ENCODE measurements around the gene ADCY1. TPM values are rescaled to one million over a fixed set of nuclear protein-coding genes. Genes with fewer than 3 reads are reported as not detected.

Gene ADCY1
- total RNA-seq, 2 experiments from 2014 or later: 0.03 TPM; not detected in 1

- no peak for ATAC-seq (ENCODE audit: poor library complexity)
- no peaks in the 10 kb centered on the region for H3K4me1 ChIP-seq (ENCODE audit: insufficient read depth, low read length)
- H3K4me3 ChIP-seq (ENCODE audit: low read length): no peak overlapping the region
- Mint-ChIP-seq H3K9me3 (no peaks in the 10 kb centered on the region), H3K4me3 (no peak overlapping the region), H3K4me1 (ENCODE audit: low read depth) (no peaks in the 10 kb centered on the region), H3K27ac (no peak overlapping the region), H3K27me3 (peaks cover 21% of the 10 kb centered on the region), H3K36me3 (ENCODE audit: low read depth) (no peaks in the 10 kb centered on the region)
- POLR2A ChIA-PET: no interaction called here
- no peaks in the 10 kb centered on the region for H3K27me3 ChIP-seq (ENCODE audit: control insufficient read depth in 1 of 2, insufficient read depth in 2 of 2, low read length in 2 of 2)
- no peak overlapping the region for H3K27ac ChIP-seq (ENCODE audit: low read depth in 1 of 2, low read length in 2 of 2)
- no peak for TF ChIP-seq CTCF (IDR thresholded peaks at IDR 0.05)
- H3K9me3 ChIP-seq (ENCODE audit: control insufficient read depth in 1 of 2, insufficient read depth in 1 of 2, low read length in 2 of 2): peaks cover 0 to 4% of the 10 kb centered on the region in 2 experiments
- H3K36me3 ChIP-seq (ENCODE audit: insufficient read depth, low read length): no peaks in the 10 kb centered on the region
- DNase-seq: no peak
- intact Hi-C loops (cut with DNase I, micrococcal nuclease): no loop called here
- CTCF ChIA-PET: no interaction called here
Measured at GRCh38 chr7:45685619-45686240, 111.6 kb downstream of the ADCY1 start.

GRCh38 chr7:45686441-45687184, 112.4 kb downstream of the ADCY1 start:
- H3K4me1 Mint-ChIP-seq (ENCODE audit: low read depth): no peaks in the 10 kb centered on the region
- ChIA-PET POLR2A (no interaction called here), CTCF (no interaction called here)
- intact Hi-C loops (cut with DNase I, micrococcal nuclease): no loop called here
- TF ChIP-seq CTCF (IDR thresholded peaks at IDR 0.05): no peak
- peaks cover 19% of the 10 kb centered on the region for H3K27me3 Mint-ChIP-seq
- DNase-seq: peak in 1 of 14 experiments; percentile 1
- no peaks in the 10 kb centered on the region for H3K4me1 ChIP-seq (ENCODE audit: insufficient read depth, low read length)
- H3K9me3 ChIP-seq (ENCODE audit: control insufficient read depth in 1 of 2, insufficient read depth in 1 of 2, low read length in 2 of 2): peaks cover 0 to 4% of the 10 kb centered on the region in 2 experiments
- H3K27me3 ChIP-seq (ENCODE audit: control insufficient read depth in 1 of 2, insufficient read depth in 2 of 2, low read length in 2 of 2): no peaks in the 10 kb centered on the region
- ATAC-seq (ENCODE audit: poor library complexity): no peak
- no peaks in the 10 kb centered on the region for H3K36me3 Mint-ChIP-seq (ENCODE audit: low read depth)
- no peaks in the 10 kb centered on the region for H3K9me3 Mint-ChIP-seq
- H3K36me3 ChIP-seq (ENCODE audit: insufficient read depth, low read length): no peaks in the 10 kb centered on the region
- no peak overlapping the region for H3K27ac Mint-ChIP-seq
- no peak overlapping the region for H3K4me3 ChIP-seq (ENCODE audit: low read length)
- H3K4me3 Mint-ChIP-seq: no peak overlapping the region
- no peak overlapping the region for H3K27ac ChIP-seq (ENCODE audit: low read depth in 1 of 2, low read length in 2 of 2)

- ChIA-PET CTCF (no interaction called here), POLR2A (no interaction called here)
- Histone ChIP-seq H3K36me3 (ENCODE audit: insufficient read depth, low read length) (no peaks in the 10 kb centered on the region), H3K27me3 (ENCODE audit: control insufficient read depth in 1 of 2, insufficient read depth in 2 of 2, low read length in 2 of 2) (no peaks in the 10 kb centered on the region), H3K27ac (ENCODE audit: low read depth in 1 of 2, low read length in 2 of 2) (no peak overlapping the region), H3K4me1 (ENCODE audit: insufficient read depth, low read length) (no peaks in the 10 kb centered on the region), H3K4me3 (ENCODE audit: low read length) (no peak overlapping the region), H3K9me3 (ENCODE audit: control insufficient read depth in 1 of 2, insufficient read depth in 1 of 2, low read length in 2 of 2) (peaks cover 0 to 4% of the 10 kb centered on the region in 2 experiments)
- TF ChIP-seq CTCF (IDR thresholded peaks at IDR 0.05): no peak
- Mint-ChIP-seq H3K36me3 (ENCODE audit: low read depth) (no peaks in the 10 kb centered on the region), H3K9me3 (no peaks in the 10 kb centered on the region), H3K4me3 (no peak overlapping the region), H3K4me1 (ENCODE audit: low read depth) (no peaks in the 10 kb centered on the region), H3K27ac (no peak overlapping the region), H3K27me3 (peaks cover 19% of the 10 kb centered on the region)
- DNase-seq (no peak), ATAC-seq (ENCODE audit: poor library complexity) (no peak)
- intact Hi-C loops (cut with DNase I, micrococcal nuclease): no loop called here
Measured at GRCh38 chr7:45687185-45687560, 113.0 kb downstream of the ADCY1 start.

Measured in CD4-positive, alpha-beta T cell (primary cell).